ENCODE measurements around the gene MFAP2.

The MFAP2 gene

DNA sequence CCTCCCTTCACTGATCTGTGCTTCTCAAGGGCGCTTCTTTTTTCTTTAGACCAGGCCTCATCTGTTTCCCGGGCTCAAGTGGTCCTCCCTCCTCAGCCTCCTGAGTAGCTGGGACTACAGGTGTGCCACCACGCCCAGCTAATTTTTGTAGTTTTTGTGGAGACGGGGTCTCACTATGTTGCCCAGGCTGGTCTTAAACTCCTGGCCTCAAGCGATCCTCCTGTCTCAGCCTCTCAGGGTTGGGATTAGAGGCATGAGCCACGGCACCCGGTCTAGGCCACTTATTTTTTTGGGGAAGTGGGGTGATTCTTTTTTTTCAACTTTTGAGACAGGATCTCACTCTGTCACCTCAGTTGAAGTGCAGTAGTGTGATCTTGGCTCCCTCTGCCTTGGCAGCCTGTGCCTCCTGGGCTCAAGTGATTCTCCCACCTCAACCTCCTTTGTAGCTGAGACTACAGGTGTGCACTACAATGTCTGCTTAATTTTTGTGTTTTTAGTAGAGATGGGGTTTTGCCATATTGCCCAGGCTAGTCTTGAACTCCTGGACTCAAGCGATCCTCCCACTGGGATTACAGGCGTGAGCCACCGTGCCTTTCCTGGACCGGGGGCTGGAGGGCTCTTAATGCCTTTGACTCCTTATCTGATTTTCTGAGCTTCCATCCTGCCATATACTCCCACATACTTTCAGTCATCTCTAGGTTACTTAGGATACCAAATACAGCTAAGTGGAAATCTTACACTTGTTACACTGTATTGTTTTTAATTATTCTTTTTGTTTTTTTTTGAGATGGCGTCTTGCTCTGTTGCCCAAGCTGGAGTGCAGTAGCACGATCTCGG lies 18.9 kb downstream of the MFAP2 start:
- no peaks in the 10 kb centered on the region for H3K27me3 ChIP-seq (replicated peaks)
- in situ Hi-C loops (cut with HindIII; ENCODE audit: low pct_ligation_motif_present, low sequenced_read_pairs): no loop called here
- H3K4me3 ChIP-seq (ENCODE audit: low read depth, low read length): peak overlapping the region; percentile 43
- DNase-seq: no peak
- TF ChIP-seq, protein P1, sequence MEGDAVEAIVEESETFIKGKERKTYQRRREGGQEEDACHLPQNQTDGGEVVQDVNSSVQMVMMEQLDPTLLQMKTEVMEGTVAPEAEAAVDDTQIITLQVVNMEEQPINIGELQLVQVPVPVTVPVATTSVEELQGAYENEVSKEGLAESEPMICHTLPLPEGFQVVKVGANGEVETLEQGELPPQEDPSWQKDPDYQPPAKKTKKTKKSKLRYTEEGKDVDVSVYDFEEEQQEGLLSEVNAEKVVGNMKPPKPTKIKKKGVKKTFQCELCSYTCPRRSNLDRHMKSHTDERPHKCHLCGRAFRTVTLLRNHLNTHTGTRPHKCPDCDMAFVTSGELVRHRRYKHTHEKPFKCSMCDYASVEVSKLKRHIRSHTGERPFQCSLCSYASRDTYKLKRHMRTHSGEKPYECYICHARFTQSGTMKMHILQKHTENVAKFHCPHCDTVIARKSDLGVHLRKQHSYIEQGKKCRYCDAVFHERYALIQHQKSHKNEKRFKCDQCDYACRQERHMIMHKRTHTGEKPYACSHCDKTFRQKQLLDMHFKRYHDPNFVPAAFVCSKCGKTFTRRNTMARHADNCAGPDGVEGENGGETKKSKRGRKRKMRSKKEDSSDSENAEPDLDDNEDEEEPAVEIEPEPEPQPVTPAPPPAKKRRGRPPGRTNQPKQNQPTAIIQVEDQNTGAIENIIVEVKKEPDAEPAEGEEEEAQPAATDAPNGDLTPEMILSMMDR (IDR thresholded peaks at IDR 0.05; ENCODE audit: low read depth, low read length, missing control alignments): no peak
- peaks cover 5% of the 10 kb centered on the region for H3K36me3 ChIP-seq (replicated peaks)
- no peak overlapping the region for H3K27ac ChIP-seq

GRCh38 chr1:16960560-16961296 lies 19.7 kb downstream of the MFAP2 start:
- DNase-seq: peak; percentile 78
- TF ChIP-seq, protein P1 (IDR thresholded peaks at IDR 0.05; ENCODE audit: low read depth, low read length, missing control alignments): peak; percentile 81
- Histone ChIP-seq H3K4me3 (ENCODE audit: low read depth, low read length) (peak overlapping the region; percentile 43), H3K27me3 (replicated peaks) (no peaks in the 10 kb centered on the region), H3K36me3 (replicated peaks) (peaks cover 4% of the 10 kb centered on the region), H3K27ac (no peak overlapping the region)
- in situ Hi-C loops (cut with HindIII; ENCODE audit: low pct_ligation_motif_present, low sequenced_read_pairs): no loop called here

- TF ChIP-seq, protein P1 (IDR thresholded peaks at IDR 0.05; ENCODE audit: low read depth, low read length, missing control alignments): no peak
- Histone ChIP-seq H3K27me3 (replicated peaks) (no peaks in the 10 kb centered on the region), H3K36me3 (replicated peaks) (peaks cover 4% of the 10 kb centered on the region), H3K4me3 (ENCODE audit: low read depth, low read length) (no peak overlapping the region), H3K27ac (no peak overlapping the region)
- in situ Hi-C loops (cut with HindIII; ENCODE audit: low pct_ligation_motif_present, low sequenced_read_pairs): no loop called here
- DNase-seq: no peak
These were observed 21.9 kb downstream of the MFAP2 start for GRCh38 chr1:16958475-16958874.

GRCh38 chr1:16957731-16958130 lies 22.7 kb downstream of the MFAP2 start:
- in situ Hi-C loops (cut with HindIII; ENCODE audit: low pct_ligation_motif_present, low sequenced_read_pairs): no loop called here
- DNase-seq: no peak
- Histone ChIP-seq H3K4me3 (ENCODE audit: low read depth, low read length) (no peak overlapping the region), H3K27ac (no peak overlapping the region), H3K36me3 (replicated peaks) (peaks cover 4% of the 10 kb centered on the region), H3K27me3 (replicated peaks) (no peaks in the 10 kb centered on the region)
- TF ChIP-seq, protein P1 (IDR thresholded peaks at IDR 0.05; ENCODE audit: low read depth, low read length, missing control alignments): no peak

GRCh38 chr1:16956775-16957174 lies 23.6 kb downstream of the MFAP2 start:
- TF ChIP-seq, protein P1 (IDR thresholded peaks at IDR 0.05; ENCODE audit: low read depth, low read length, missing control alignments): no peak
- Histone ChIP-seq H3K36me3 (replicated peaks) (peaks cover 4% of the 10 kb centered on the region), H3K27ac (no peak overlapping the region), H3K27me3 (replicated peaks) (no peaks in the 10 kb centered on the region), H3K4me3 (ENCODE audit: low read depth, low read length) (no peak overlapping the region)
- no peak for DNase-seq
- in situ Hi-C loops (cut with HindIII; ENCODE audit: low pct_ligation_motif_present, low sequenced_read_pairs): no loop called here

All from brain microvascular endothelial cell (primary cell).